A549 (cell line): ENCODE measurements around the gene PARVB. TPM values are rescaled to one million over a fixed set of nuclear protein-coding genes. Genes with fewer than 3 reads are reported as not detected.

Experiments used
- ATAC-seq, 2 experiments: fragments of 200-7000 bp in 1 of 2; fragments of >200 bp in 1 of 2; cut with Nextera tagmentation in 1 of 2; cut with Tn5 transposase in 1 of 2; 3 replicates each; pipeline versions ENCODE4 v1.8.0 to v1.9.1; 2018 to 2020; ENCODE audit warnings: mild to moderate bottlenecking in 1 of 2, moderate library complexity in 1 of 2
- CTCF ChIA-PET: fragments of 300-600 bp; sonication (Branson Sonifier 250); formaldehyde crosslinking; extraction: SDS; loops from one replicate; lab custom pipeline; 2021; ENCODE audit warnings: antibody characterized with exemption, inconsistent platforms; lab: Yijun Ruan, JAX
- POLR2A ChIA-PET: fragments of 350-600 bp; formaldehyde crosslinking; extraction: SDS; loops from one replicate; lab custom pipeline; 2021; ENCODE audit warnings: antibody characterized with exemption, inconsistent platforms; lab: Yijun Ruan, JAX
- DNase-seq, 2 experiments: peaks; one replicate each; pipeline versions ENCODE4 v3.0.0 to v3.0.0-alpha.2; 2011 to 2016; ENCODE audit warnings: low read depth in 1 of 2, low spot score in 1 of 2
- FAIRE-seq: peaks from 2 replicates; lab custom pipeline; 2011; peaks lifted over from hg19 to GRCh38; lab: Jason Lieb, UNC
- H3K27ac ChIP-seq, 2 experiments: fragments of >200 bp; sonication (Bioruptor Twin); formaldehyde crosslinking; 3 replicates each; pipeline ENCODE4 v1.5.1; 2016 to 2017
- H3K4me1 ChIP-seq: fragments of >200 bp; sonication (Bioruptor Twin); formaldehyde crosslinking; 3 replicates; pipeline ENCODE4 v1.6.1; 2016
- H3K4me2 ChIP-seq: fragments of >200 bp; sonication (Bioruptor Twin); formaldehyde crosslinking; 3 replicates; pipeline ENCODE4 v1.6.1; 2016
- H3K4me3 ChIP-seq: fragments of >200 bp; sonication (Bioruptor Twin); formaldehyde crosslinking; 3 replicates; pipeline ENCODE4 v1.5.1; 2016
- H3K9me3 ChIP-seq: fragments of >200 bp; sonication (Bioruptor Twin); formaldehyde crosslinking; 3 replicates; pipeline ENCODE4 v1.6.1; 2016
- ATOH8 ChIP-seq: fragments of 250-450 bp; sonication (Bioruptor Pico); IDR thresholded peaks from 2 replicates; pipeline ENCODE4 v1.5.0; 2020; ENCODE audit warnings: low read depth, mild to moderate bottlenecking, moderate library complexity
- CHD2 ChIP-seq: fragments of 150-350 bp; IDR thresholded peaks from 2 replicates; pipeline ENCODE4 v1.6.1; 2014; ENCODE audit warnings: low read length; ENCODE audit not compliant: partially characterized antibody
- CHD4 ChIP-seq: fragments of 200-600 bp; sonication (generic); IDR thresholded peaks from 2 replicates; pipeline ENCODE4 v1.6.1; 2016; ENCODE audit warnings: antibody characterized with exemption, mild to moderate bottlenecking, borderline replicate concordance
- EHF ChIP-seq: fragments of 250-450 bp; sonication (Bioruptor Pico); IDR thresholded peaks from 2 replicates; pipeline ENCODE4 v1.5.0; 2020; ENCODE audit warnings: mild to moderate bottlenecking
- ELK1 ChIP-seq: fragments of 150-350 bp; IDR thresholded peaks from 2 replicates; pipeline ENCODE4 v1.6.1; 2014; ENCODE audit warnings: low read depth, mild to moderate bottlenecking, low read length
- ESRRA ChIP-seq: fragments of 150-350 bp; IDR thresholded peaks from 2 replicates; pipeline ENCODE4 v1.6.1; 2014; ENCODE audit warnings: mild to moderate bottlenecking, low read length, borderline replicate concordance
- FOSB ChIP-seq: fragments of 250-450 bp; sonication (Bioruptor Pico); IDR thresholded peaks from 2 replicates; pipeline ENCODE4 v1.5.0; 2020; ENCODE audit warnings: mild to moderate bottlenecking, moderate library complexity
- FOSL2 ChIP-seq, 2 experiments: fragments of 450-650 bp in 1 of 2; fragments of >200 bp in 1 of 2; sonication (Bioruptor Twin) in 1 of 2; formaldehyde crosslinking; IDR thresholded peaks; 2 replicates each; pipeline versions ENCODE4 v1.5.0 to v1.6.1; 2016 to 2020; ENCODE audit warnings: mild to moderate bottlenecking in 1 of 2, moderate library complexity in 1 of 2
- HES2 ChIP-seq: fragments of >200 bp; sonication (Bioruptor Twin); formaldehyde crosslinking; IDR thresholded peaks from 2 replicates; pipeline ENCODE4 v1.6.1; 2016
- HEYL ChIP-seq: fragments of 250-450 bp; sonication (Bioruptor Pico); IDR thresholded peaks from 2 replicates; pipeline ENCODE4 v1.8.0; 2021; ENCODE audit warnings: mild to moderate bottlenecking, moderate library complexity
- HOXB13 ChIP-seq: fragments of 250-450 bp; sonication (Bioruptor Pico); IDR thresholded peaks from 2 replicates; pipeline ENCODE4 v1.5.0; 2020; ENCODE audit warnings: low read depth, mild to moderate bottlenecking, moderate library complexity
- HOXB5 ChIP-seq: fragments of 250-450 bp; sonication (Bioruptor Pico); IDR thresholded peaks from 2 replicates; pipeline ENCODE4 v1.5.0; 2020; ENCODE audit warnings: mild to moderate bottlenecking, moderate library complexity
- JUN ChIP-seq, 2 experiments: fragments of >200 bp; sonication (Bioruptor Twin); formaldehyde crosslinking; IDR thresholded peaks; 2 replicates in 1 of 2; 3 replicates in 1 of 2; pipeline ENCODE4 v1.6.1; 2016 to 2017
- JUNB ChIP-seq: fragments of >200 bp; sonication (Bioruptor Twin); formaldehyde crosslinking; IDR thresholded peaks from 2 replicates; pipeline ENCODE4 v1.6.1; 2016
- MAFK ChIP-seq: fragments of 450-650 bp; IDR thresholded peaks from 2 replicates; pipeline ENCODE4 v1.6.1; 2014; ENCODE audit not compliant: partially characterized antibody
- MAX ChIP-seq: IDR thresholded peaks from 2 replicates; pipeline ENCODE4 v1.6.1; 2012
- MYC ChIP-seq: IDR thresholded peaks from 2 replicates; pipeline ENCODE4 v1.6.1; 2012; ENCODE audit warnings: mild to moderate bottlenecking, inconsistent platforms, low read length, improper control_type of control experiment, borderline replicate concordance
- NPAS2 ChIP-seq: fragments of 250-450 bp; sonication (Bioruptor Pico); IDR thresholded peaks from 2 replicates; pipeline ENCODE4 v1.8.0; 2022; ENCODE audit warnings: mild to moderate bottlenecking, moderate library complexity, borderline replicate concordance
- NR3C1 ChIP-seq: fragments of >200 bp; sonication (Bioruptor Twin); formaldehyde crosslinking; IDR thresholded peaks from 3 replicates; pipeline ENCODE4 v1.6.1; 2017
- POLR2A ChIP-seq: IDR thresholded peaks from 2 replicates; pipeline ENCODE4 v1.6.1; 2012; ENCODE audit warnings: mild to moderate bottlenecking, low read length
- POLR2AphosphoS2 ChIP-seq: conservative IDR thresholded peaks from 2 replicates; pipeline ENCODE4 v1.6.1; 2012; ENCODE audit warnings: low read length, improper control_type of control experiment, inconsistent platforms
- RARB ChIP-seq: fragments of 250-450 bp; sonication (Bioruptor Pico); IDR thresholded peaks from 2 replicates; pipeline ENCODE4 v1.8.0; 2021; ENCODE audit warnings: mild to moderate bottlenecking, moderate library complexity
- RCOR1 ChIP-seq: fragments of 150-350 bp; IDR thresholded peaks from 2 replicates; pipeline ENCODE4 v1.6.1; 2014; ENCODE audit warnings: antibody characterized with exemption, low read length, low read depth
- RFX5 ChIP-seq: fragments of 450-650 bp; IDR thresholded peaks from 2 replicates; pipeline ENCODE4 v1.7.1; 2014; ENCODE audit warnings: antibody characterized with exemption, mild to moderate bottlenecking, moderate library complexity
- SMC3 ChIP-seq: fragments of >200 bp; sonication (Bioruptor Twin); formaldehyde crosslinking; IDR thresholded peaks from 3 replicates; pipeline ENCODE4 v1.6.1; 2018; ENCODE audit warnings: inconsistent platforms
- TFCP2L1 ChIP-seq: fragments of 250-450 bp; sonication (Bioruptor Pico); IDR thresholded peaks from 2 replicates; pipeline ENCODE4 v1.5.0; 2021; ENCODE audit warnings: mild to moderate bottlenecking
- TP53 ChIP-seq: fragments of 250-450 bp; sonication (Bioruptor Pico); IDR thresholded peaks from 2 replicates; pipeline ENCODE4 v1.5.0; 2021; ENCODE audit warnings: mild to moderate bottlenecking, moderate library complexity
- ZC3H11A ChIP-seq: fragments of 450-650 bp; IDR thresholded peaks from 2 replicates; pipeline ENCODE4 v1.6.1; 2014; ENCODE audit warnings: antibody characterized with exemption, mild to moderate bottlenecking
- ZFP36 ChIP-seq: fragments of 450-650 bp; IDR thresholded peaks from 2 replicates; pipeline ENCODE4 v1.6.1; 2014; ENCODE audit warnings: borderline replicate concordance; ENCODE audit not compliant: partially characterized antibody
- WGBS: methylation state at CpG from one replicate; pipeline ENCODE4 v1.1.6; 2017; ENCODE audit errors: missing lambda C conversion rate; 5-methylcytosine and 5-hydroxymethylcytosine counted together
- polyA plus RNA-seq, 4 experiments: library from polyadenylated mRNA; depleted of rRNA in 3 of 4; stranded (reverse); fragments of >200 nt; fragmentation: RNase III in 1 of 4; extraction: RNeasy Plus Mini Kit Qiagen cat#74134 plus additional on column Dnase treatment in 1 of 4; gene quantifications; 2 replicates in 3 of 4; 3 replicates in 1 of 4; pipeline ENCODE4 v1.2.3, GENCODE V29; 2011 to 2017
- TF ChIP-seq, protein P1 (sequence below): fragments of >200 bp; sonication (Bioruptor Twin); formaldehyde crosslinking; IDR thresholded peaks from 3 replicates; pipeline ENCODE4 v1.6.1; 2016

Gene PARVB
- polyA plus RNA-seq, 2 of the 4 experiments (the other 2 are of a cell fraction), result 28.3 to 33.5 TPM

GRCh38 chr22:44023404-44024287 is 456 bp upstream of the PARVB start (continued):
- TF ChIP-seq ELK1, result no peak
- 0 out of 5 replicates have a peak, but pooled peaks of 1 of the 2 experiments have one; percentile 20 for TF ChIP-seq JUN (IDR thresholded peaks at IDR 0.05)
- no peak for TF ChIP-seq POLR2AphosphoS2
- TF ChIP-seq RCOR1, result no peak
- TF ChIP-seq HOXB13 (CRISPR knock-in tag), result no peak
- TF ChIP-seq RARB (CRISPR knock-in tag), result no peak
- TF ChIP-seq, protein P1, sequence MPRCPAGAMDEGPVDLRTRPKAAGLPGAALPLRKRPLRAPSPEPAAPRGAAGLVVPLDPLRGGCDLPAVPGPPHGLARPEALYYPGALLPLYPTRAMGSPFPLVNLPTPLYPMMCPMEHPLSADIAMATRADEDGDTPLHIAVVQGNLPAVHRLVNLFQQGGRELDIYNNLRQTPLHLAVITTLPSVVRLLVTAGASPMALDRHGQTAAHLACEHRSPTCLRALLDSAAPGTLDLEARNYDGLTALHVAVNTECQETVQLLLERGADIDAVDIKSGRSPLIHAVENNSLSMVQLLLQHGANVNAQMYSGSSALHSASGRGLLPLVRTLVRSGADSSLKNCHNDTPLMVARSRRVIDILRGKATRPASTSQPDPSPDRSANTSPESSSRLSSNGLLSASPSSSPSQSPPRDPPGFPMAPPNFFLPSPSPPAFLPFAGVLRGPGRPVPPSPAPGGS, result no peak
- TF ChIP-seq MAX, result peak; percentile 94
- TF ChIP-seq MAFK, result no peak
- no peak for TF ChIP-seq NR3C1
- TF ChIP-seq NPAS2 (CRISPR knock-in tag), result no peak
- TF ChIP-seq ESRRA, result no peak
- 0 out of 2 replicates have a peak, but pooled peaks have one; percentile 33 for TF ChIP-seq HOXB5 (CRISPR knock-in tag)
- no peak for TF ChIP-seq ZFP36
- no peak for TF ChIP-seq EHF (CRISPR knock-in tag)
- no peak for TF ChIP-seq CHD2
- peak; percentile 51 for TF ChIP-seq POLR2A
- TF ChIP-seq HES2, result no peak
- TF ChIP-seq TP53 (CRISPR knock-in tag), result no peak
- no peak for TF ChIP-seq TFCP2L1 (CRISPR knock-in tag)
- no peak for TF ChIP-seq ATOH8 (CRISPR knock-in tag)
- TF ChIP-seq RFX5, result no peak
- no peak for TF ChIP-seq JUNB
- TF ChIP-seq, all 56 proteins: peak for 7

GRCh38 chr22:44025171-44026065 is 1.3 kb downstream of the PARVB start:
- Histone ChIP-seq H3K4me3 (peak overlapping the region; percentile 95), H3K9me3 (no peaks in the 10 kb centered on the region), H3K4me2 (peak overlapping the region; percentile 93), H3K27ac (peak overlapping the region; percentile 98 to 100), H3K4me1 (peaks cover 41% of the 10 kb centered on the region)
- ChIA-PET CTCF (interaction anchor here (1.6 to 3.0 kb wide), 2 partner anchors 32 to 56 kb away, joined by 3 to 11 read pairs; no protein-coding TSS in a partner anchor), POLR2A (no interaction called here)
- TF ChIP-seq FOSL2 (IDR thresholded peaks at IDR 0.05) (no peak), FOSL2 (CRISPR knock-in tag; IDR thresholded peaks at IDR 0.05) (no peak), RCOR1 (no peak), ESRRA (no peak), SMC3 (no peak), ZC3H11A (no peak), CHD4 (no peak), NR3C1 (no peak), POLR2AphosphoS2 (no peak), JUNB (no peak), MYC (no peak), FOSB (CRISPR knock-in tag) (no peak), HEYL (CRISPR knock-in tag) (no peak)
- 91% methylated on average over 25 of the region's 26 CpGs for WGBS
- ATAC-seq, result no peak
- DNase-seq, result no peak
- FAIRE-seq, result no peak
